HG03025 (cell line): Measurements from ENCODE around the gene GALNT6.

Experiments used
- ATAC-seq: cut with Tn5 transposase; IDR thresholded peaks from one replicate; pipeline ENCODE4 v1.9.1; 2021; ENCODE audit warnings: mild to moderate bottlenecking, moderate library complexity; ENCODE audit not compliant: unreplicated experiment, low FRiP score

Gene GALNT6

GRCh38 chr12:51383269-51383905 lies 7.8 kb downstream of the GALNT6 start:
- ATAC-seq: no peak

- no peak for ATAC-seq
Measured at GRCh38 chr12:51382173-51382572, 9.0 kb downstream of the GALNT6 start.

GRCh38 chr12:51381226-51382079 lies 9.8 kb downstream of the GALNT6 start:
- no peak for ATAC-seq

GRCh38 chr12:51379571-51379970 lies 11.6 kb downstream of the GALNT6 start:
- no peak for ATAC-seq

DNA sequence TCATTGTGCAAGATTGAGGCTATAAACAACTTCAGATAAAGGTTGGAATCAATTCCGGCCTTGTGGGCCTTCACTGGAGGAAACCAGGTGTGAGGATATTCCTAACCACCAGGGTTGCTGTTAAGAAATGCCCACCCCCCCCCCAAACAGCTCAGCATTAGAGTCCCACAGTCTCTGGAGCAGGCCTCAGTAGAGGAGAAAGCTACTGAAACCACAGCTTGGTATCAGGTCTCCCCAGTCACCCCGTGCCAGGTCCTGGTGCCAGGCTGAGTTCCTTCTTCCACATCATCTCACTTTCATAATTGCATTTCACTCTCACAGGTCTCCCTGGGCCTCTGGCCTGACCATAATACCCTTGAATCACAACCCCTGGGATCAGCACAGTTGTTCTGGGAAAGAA lies 12.5 kb downstream of the GALNT6 start:
- ATAC-seq: no peak

DNA sequence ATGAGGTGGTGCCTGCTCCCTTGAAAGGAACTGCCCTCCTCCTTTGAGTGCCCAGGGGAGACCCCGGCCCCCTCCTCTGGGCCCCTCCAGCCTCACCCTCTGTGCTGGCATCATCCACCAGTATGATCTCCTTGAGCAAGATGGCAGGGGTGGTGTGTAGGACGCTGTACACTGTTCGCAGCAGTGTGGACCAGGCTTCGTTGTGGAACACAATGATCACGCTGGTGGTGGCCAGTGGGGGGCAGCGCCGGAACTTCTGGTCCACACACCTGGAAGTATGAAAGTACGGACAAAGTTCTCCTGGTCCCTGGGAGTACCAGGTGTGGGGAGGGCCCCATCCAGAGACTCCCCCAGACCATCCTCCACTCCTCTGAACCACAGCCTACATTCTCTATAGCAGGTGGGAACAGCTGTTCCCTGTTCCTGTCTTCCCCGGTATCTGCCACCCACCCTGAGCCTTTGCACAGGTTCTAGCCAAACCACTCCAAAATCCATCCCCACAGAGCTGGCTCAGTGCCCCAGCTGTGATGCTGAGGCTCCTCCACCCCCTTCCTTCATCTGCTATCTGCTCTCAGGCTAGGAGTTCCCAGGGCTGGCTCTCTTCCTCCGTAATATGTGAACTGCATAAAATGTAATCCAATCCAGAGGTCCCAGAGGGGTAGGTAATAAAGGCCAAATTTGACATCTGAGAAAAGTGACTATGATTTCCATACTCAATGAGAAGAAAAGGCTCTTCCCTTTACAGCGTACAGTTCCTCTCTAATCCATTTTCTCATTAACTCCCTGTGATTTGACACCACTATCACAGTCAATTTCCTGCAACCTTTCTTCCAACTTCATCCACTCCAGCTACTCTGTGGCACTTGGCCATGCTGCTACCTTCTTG lies 13.9 kb downstream of the GALNT6 start:
- ATAC-seq: no peak

DNA sequence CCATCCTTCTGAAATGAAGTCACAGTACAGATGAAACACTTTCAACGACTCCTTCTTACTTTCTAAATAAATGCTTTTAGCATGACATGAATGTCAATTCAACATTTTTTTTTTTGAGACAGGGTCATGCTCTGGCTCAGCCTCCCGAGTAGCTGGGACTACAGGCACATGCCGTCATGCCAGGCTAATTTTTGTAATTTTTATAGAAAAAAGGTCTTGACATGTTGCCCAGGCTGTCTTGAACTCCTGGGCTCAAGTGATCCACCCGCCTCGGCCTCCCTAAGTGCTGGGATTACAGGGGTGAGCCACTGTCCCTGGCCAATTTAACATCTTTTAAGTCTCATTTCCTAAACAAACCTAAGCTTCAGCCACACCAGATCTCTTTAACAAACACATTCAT lies 16.4 kb downstream of the GALNT6 start:
- no peak for ATAC-seq

DNA sequence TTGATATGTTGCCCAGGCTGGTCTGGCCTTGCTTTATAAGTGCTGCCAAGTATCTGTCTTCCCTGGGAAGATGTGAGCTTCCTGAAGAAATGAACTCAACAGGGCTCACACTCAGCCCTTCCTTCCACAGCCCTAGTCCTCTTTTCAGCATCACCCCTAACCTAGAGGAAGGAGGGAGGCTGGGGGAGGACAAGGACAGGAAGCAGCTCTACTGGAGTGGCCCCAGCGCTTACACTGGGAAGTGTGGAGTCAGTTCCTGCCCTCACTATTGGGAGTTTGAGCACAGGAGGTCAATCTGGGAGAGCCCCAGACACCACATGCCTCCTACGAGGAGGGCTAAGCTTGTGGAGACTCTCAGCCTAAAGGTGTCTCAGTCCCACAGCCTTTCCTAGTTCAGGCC lies 16.8 kb downstream of the GALNT6 start:
- no peak for ATAC-seq

GRCh38 chr12:51373187-51373586 lies 18.0 kb downstream of the GALNT6 start:
- no peak for ATAC-seq

DNA sequence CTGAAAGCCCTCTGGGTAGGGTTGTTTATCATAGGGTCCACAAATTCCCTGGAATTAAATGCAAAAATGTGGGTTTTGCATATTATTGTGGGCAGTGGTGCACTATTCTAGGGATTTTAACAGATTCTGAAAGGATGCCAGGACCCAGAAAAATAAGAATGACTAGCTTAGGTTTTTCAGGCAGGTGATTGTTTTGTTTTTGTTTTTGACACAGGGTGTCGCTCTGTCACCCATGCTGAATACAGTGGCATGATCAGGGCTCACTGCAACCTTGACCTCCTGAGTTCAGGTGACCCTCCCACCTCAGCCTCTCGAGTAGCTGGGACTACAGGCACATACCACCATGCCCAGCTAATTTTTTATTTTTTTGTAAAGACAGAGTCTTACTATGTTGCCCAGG lies 19.2 kb downstream of the GALNT6 start:
- no peak for ATAC-seq

DNA sequence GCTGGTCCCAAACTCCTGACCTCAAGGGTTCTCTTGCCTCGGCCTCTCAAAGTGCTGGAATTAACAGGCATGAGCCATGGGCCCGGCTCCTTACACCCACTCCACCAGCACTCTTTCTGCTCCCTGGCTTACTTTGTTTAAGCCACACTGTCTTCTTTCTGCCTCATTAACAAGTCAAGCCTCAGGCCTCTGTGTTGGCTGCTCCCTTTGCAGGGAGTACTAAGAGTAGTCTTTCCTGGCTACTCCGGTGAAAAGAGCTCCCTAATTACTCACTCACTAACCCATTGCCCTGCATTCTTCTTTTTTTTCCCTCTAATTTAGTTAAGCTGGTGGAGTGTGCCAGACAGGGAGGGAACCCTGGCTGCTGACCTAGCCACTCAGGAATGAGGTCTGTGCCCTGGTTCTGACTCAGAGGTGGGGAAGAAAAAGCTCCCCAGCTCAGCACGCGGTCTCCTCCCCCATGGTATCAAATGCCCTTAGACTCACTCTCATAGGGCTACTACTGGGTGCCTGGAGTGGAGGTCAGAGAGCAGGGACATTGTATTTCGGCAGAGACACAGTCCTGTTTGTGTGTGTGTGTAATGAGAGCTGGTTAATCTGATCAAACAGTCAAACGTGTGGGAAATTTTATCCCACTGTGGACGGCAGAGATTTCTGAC lies 19.8 kb downstream of the GALNT6 start:
- ATAC-seq: no peak

- ATAC-seq: no peak
Measured at GRCh38 chr12:51370667-51371066, 20.5 kb downstream of the GALNT6 start.

GRCh38 chr12:51369581-51369980 lies 21.6 kb downstream of the GALNT6 start:
- ATAC-seq: no peak

DNA sequence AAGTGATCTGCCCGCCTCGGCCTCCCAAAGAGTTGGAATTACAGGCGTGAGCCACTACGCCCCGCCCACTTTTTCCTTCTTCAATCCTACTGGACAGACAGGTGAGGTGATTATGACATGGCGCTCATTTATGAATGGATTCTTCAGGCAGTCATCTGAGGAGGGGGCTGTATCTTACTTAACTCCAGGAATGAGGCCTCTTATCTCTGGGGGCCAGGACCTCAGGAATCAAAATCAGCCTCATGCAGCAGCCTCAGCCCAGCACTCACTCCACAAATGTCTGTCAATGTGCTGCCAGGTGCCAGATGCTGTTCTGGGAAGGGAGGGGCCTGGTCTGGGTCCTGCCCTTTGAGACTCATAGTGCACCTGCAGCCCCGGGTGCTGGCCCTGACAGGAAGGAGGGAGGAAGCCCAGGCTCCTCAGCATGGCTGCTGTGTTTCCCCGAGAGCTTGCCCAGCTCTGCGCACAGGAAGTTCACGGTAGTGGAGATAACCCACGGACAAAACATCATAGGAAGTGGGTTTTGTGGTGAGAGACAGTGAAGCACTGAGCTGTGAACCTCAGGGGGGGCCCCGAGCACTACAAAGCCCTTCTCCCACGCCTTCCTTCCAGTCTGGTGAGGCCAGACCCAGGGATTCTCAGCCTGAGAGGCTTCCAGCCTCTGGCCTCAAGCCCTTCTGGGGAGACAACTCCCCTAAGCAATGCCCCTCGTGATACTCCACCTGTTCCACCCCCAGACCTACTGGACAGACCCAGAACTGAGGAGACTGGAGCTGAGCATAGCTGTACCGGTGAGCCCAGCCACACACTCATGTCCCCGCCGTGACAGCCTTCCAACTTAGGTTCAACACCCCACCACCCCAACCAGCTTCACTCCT lies 22.3 kb downstream of the GALNT6 start:
- ATAC-seq: peak; percentile 96

DNA sequence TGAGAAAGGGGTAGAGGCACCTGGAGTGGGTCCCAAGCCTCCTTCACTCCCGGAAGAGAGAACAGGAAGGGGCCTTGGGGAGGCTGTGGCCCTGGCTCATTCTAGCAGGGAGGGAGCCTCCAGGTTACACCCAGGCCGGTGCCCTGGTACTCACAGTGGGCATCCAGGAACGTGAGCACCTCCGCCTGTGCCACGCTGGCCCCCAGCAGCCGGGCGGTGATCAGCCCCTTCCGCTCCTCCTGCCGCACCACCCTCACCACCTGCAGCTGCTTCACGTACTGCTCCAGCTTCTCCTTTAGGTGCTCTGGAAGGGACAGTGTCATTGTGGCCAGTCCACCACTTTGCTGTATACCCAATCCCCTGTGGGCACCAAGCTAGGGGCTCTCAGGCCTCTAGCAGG lies 25.9 kb downstream of the GALNT6 start:
- no peak for ATAC-seq

- no peak for ATAC-seq
Measured at GRCh38 chr12:51364001-51364400, 27.2 kb downstream of the GALNT6 start.

GRCh38 chr12:51362747-51363342 lies 28.4 kb downstream of the GALNT6 start:
- no peak for ATAC-seq

DNA sequence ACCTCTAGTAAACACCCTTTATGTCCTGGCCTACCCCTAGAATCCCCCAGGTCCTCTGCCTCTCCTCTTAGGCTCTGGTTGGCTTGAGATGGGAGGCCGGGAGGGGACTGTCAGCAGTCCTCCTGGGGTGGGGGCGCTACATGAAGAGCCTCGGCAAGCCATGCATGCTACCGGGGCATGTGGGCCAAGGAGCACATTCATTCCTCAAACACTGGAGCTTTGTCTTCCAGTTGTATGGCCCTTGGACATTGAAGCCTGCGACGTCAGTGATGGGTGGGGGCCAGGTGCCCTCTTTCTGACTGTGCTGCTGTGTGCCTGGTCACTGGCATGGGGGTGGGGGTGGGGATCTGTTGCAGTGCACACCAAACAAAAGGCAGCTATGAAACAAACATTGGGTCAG lies 28.9 kb downstream of the GALNT6 start:
- ATAC-seq: no peak
